Measurements from ENCODE around the gene AHCTF1. TPM values are rescaled to one million over a fixed set of nuclear protein-coding genes. Genes with fewer than 3 reads are reported as not detected.

The AHCTF1 gene
- total and polyA plus RNA-seq, 2 of the 8 experiments (the other 6 are each of a cell fraction or from before 2014, with no cell fraction given) = 7.9 to 44.5 TPM

DNA sequence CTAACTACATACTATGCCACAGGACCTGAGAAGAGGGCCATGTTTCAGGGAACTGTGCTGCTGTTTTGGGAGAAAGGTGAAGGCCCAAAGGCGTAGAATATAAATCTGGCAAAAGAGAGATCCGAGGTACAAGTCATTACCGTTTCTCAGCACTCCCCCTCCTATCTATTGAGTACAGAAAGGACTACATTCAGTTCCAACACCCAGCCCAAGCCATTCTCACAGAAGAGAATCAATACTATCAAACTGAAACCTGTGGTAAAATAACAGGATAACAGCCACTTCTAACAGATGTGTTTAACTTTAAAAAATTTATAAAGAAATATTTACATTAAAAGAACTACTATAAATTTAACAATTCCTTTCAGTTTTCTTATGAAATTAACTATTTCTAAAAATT, 7.8 kb downstream of the AHCTF1 start:
- Histone ChIP-seq H2BK12ac (ENCODE audit: low read depth, low read length) (no peak overlapping the region), H3K56ac (replicated peaks; ENCODE audit: insufficient read length, low read depth, low read length) (no peak overlapping the region), H3K23ac (ENCODE audit: insufficient read length) (no peak overlapping the region), H3K4me3 (ENCODE audit: extremely low read depth in 1 of 4, insufficient read depth in 2 of 4, low read depth in 3 of 4, low read length in 4 of 4) (no peak overlapping the region), H3K9ac (replicated peaks in 1 of 4; ENCODE audit: extremely low read depth in 1 of 4, low read depth in 3 of 4, low read length in 3 of 4) (no peak overlapping the region), H4K8ac (ENCODE audit: extremely low read depth, insufficient read depth, low read length) (no peak overlapping the region), H4K91ac (replicated peaks; ENCODE audit: insufficient read length, low read length) (no peak overlapping the region), H3K4me1 (replicated peaks in 1 of 4; ENCODE audit: control insufficient read depth in 3 of 4, insufficient read depth in 4 of 4, low read length in 3 of 4) (peaks cover 0 to 4% (median 0%) of the 10 kb centered on the region in 4 experiments; a peak in 1 of 7 replicates), H2BK5ac (ENCODE audit: low read depth, low read length) (no peak overlapping the region), H3K18ac (ENCODE audit: extremely low read depth, low read length) (no peak overlapping the region), H3K79me1 (ENCODE audit: low read depth, low read length) (no peaks in the 10 kb centered on the region; the same call in 1 of the 2 replicates), H3K36me3 (ENCODE audit: control insufficient read depth in 2 of 4, insufficient read depth in 4 of 4, low read length in 3 of 4) (no peaks in the 10 kb centered on the region; a peak in 1 of 8 replicates), H3K27me3 (replicated peaks in 1 of 4; ENCODE audit: control insufficient read depth in 3 of 4, extremely low read depth in 1 of 4, insufficient read depth in 3 of 4, low read length in 3 of 4) (no peaks in the 10 kb centered on the region), H4K20me1 (replicated peaks in 1 of 2; ENCODE audit: control insufficient read depth in 1 of 2, insufficient read depth in 2 of 2, low read length in 2 of 2) (peaks cover 4 to 9% of the 10 kb centered on the region in 2 experiments), H3K14ac (ENCODE audit: insufficient read length) (no peak overlapping the region), H2BK20ac (ENCODE audit: low read length) (no peak overlapping the region), H2AFZ (ENCODE audit: low read length) (no peak overlapping the region), H3K23me2 (ENCODE audit: low read depth, low read length) (no peaks in the 10 kb centered on the region), H4K5ac (ENCODE audit: insufficient read length, low read depth, low read length) (no peak overlapping the region), H3K9me3 (ENCODE audit: insufficient read depth in 2 of 2, low read depth in 1 of 2, low read length in 1 of 2) (no peaks in the 10 kb centered on the region), H2BK120ac (replicated peaks; ENCODE audit: low read depth, low read length) (no peak overlapping the region), H3K4me2 (ENCODE audit: insufficient read depth in 1 of 2, low read depth in 2 of 2, low read length in 2 of 2) (no peak overlapping the region), H2AK5ac (ENCODE audit: low read depth, low read length) (no peak overlapping the region), H3K79me2 (ENCODE audit: control insufficient read depth in 1 of 2, insufficient read depth in 2 of 2, low read length in 2 of 2) (peaks cover 18 to 96% of the 10 kb centered on the region in 2 experiments), H2BK15ac (ENCODE audit: low read length) (no peak overlapping the region), H3K4ac (replicated peaks; ENCODE audit: insufficient read length, low read depth, low read length) (no peak overlapping the region), H3K27ac (ENCODE audit: low read depth, low read length) (no peak overlapping the region; the same call in 1 of the 2 replicates)
- DNase-seq (ENCODE audit: low read depth in 1 of 2, low spot score in 2 of 2) = no peak
- TF ChIP-seq SIRT6 (IDR thresholded peaks at IDR 0.05; ENCODE audit: low read length) (no peak), RBBP5 (IDR thresholded peaks at IDR 0.05; ENCODE audit: borderline replicate concordance, low read depth, low read length) (no peak), KDM4A (IDR thresholded peaks at IDR 0.05; ENCODE audit: low read depth, low read length, severe bottlenecking) (no peak), CTBP2 (IDR thresholded peaks at IDR 0.05; ENCODE audit: borderline replicate concordance, insufficient read depth, insufficient read length, low read length) (no peak), TCF12 (IDR thresholded peaks at IDR 0.05; ENCODE audit: low read depth, low read length) (no peak), ZNF274 (IDR thresholded peaks at IDR 0.05; ENCODE audit: borderline replicate concordance, extremely low read depth, low read length) (no peak), YY1 (IDR thresholded peaks at IDR 0.05; ENCODE audit: low read depth, low read length) (no peak), FOSL1 (IDR thresholded peaks at IDR 0.05; ENCODE audit: insufficient read depth, low read depth, low read length) (no peak), POLR2A (IDR thresholded peaks at IDR 0.05; ENCODE audit: control extremely low read depth in 1 of 2, low read depth in 2 of 2, low read length in 2 of 2) (no peak), JUN (IDR thresholded peaks at IDR 0.05; ENCODE audit: low read depth, low read length) (no peak), SRF (IDR thresholded peaks at IDR 0.05; ENCODE audit: low read depth, low read length) (no peak)
- ChIA-PET POLR2A (ENCODE audit: partially characterized antibody) (no interaction called here), CTCF (ENCODE audit: partially characterized antibody) (interaction anchor here (1.2 kb wide), 1 partner anchor 17 kb away, joined by 5 read pairs; no protein-coding TSS in a partner anchor)
- no peak for FAIRE-seq
- 92% methylated on average over 3 of the region's 3 CpGs; no CpG with 5 or more reads in 1 of the 2 experiments for WGBS, 2 experiments (ENCODE audit: extremely low coverage in 1 of 2, insufficient coverage in 1 of 2, insufficient read length in 1 of 2, insufficient replicate concordance in 2 of 2, low coverage in 1 of 2, low lambda C conversion rate in 2 of 2, missing lambda C conversion rate in 1 of 2)
